ENCODE data around the gene KDM2A.
"Not testable (repeated sequence)": the region's sequence is repeated elsewhere in the genome, so short reads cannot be mapped to it uniquely, and the experiment has no call there.

Gene KDM2A

DNA sequence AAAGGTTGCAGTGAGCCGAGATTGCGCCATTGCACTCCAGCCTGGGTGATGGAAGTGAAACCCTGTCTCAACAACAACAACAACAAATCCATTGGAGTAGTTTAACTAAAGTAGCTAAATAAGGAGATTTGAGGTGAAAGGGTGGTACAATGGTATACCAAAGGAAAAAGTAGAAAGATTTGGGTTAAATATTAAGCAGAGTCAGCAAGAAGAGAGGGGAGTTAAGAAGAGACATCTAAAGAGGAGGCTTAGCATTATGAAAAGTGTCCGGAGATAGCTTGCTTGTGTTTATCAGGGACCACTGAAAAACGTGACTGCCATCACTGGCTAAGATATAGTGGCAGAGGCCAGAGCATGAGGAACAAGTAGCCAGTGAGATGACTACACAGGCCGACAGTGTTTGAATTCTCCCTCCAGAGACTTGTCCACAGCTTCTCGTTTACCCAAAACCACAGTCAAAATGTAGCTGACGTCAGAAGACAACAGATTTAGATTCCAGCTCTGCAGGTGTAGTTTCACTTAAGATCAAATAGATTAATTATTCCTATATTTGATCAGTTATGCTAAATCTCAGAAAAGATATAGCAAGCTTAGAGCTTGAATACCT, 114.6 kb downstream of the KDM2A start:
- Histone ChIP-seq H3K27me3 (replicated peaks) (no peaks in the 10 kb centered on the region), H3K4me3 (ENCODE audit: low read depth, low read length) (no peak overlapping the region), H3K27ac (no peak overlapping the region), H3K36me3 (replicated peaks) (peaks cover 23% of the 10 kb centered on the region)
- in situ Hi-C loops (cut with HindIII; ENCODE audit: low pct_ligation_motif_present, low sequenced_read_pairs) = no loop called here
- TF ChIP-seq CTCF (IDR thresholded peaks at IDR 0.05; ENCODE audit: low read depth, low read length, missing control alignments) = no peak
- DNase-seq = no peak

- peaks cover 14% of the 10 kb centered on the region for H3K36me3 ChIP-seq (replicated peaks)
- in situ Hi-C loops (cut with HindIII; ENCODE audit: low pct_ligation_motif_present, low sequenced_read_pairs) = not testable (repeated sequence)
These were observed 115.5 kb downstream of the KDM2A start for GRCh38 chr11:67234571-67234970.

DNA sequence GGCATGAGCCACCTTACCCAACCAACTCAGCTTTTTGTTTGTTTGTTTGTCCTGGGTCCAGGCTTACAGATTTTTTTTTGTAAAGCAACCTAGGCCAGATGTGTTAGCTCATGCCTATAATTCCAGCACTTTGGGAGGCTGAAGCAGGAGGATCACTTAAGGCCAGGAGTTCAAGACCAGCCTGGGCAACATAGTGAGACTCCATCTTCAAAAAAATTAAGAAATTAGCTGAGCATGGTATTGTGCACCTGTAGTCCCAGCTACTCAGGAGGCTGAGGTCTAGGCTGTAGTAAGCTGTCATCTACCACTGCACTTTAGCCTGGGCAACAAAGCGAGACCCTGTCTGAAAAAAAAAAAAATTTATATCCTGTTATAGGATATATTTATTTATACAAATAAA, 118.5 kb downstream of the KDM2A start:
- Histone ChIP-seq H3K4me3 (ENCODE audit: low read depth, low read length) (no peak overlapping the region), H3K27me3 (replicated peaks) (no peaks in the 10 kb centered on the region), H3K36me3 (replicated peaks) (peaks cover 12% of the 10 kb centered on the region), H3K27ac (no peak overlapping the region)
- DNase-seq = no peak
- in situ Hi-C loops (cut with HindIII; ENCODE audit: low pct_ligation_motif_present, low sequenced_read_pairs) = no loop called here
- no peak for TF ChIP-seq CTCF (IDR thresholded peaks at IDR 0.05; ENCODE audit: low read depth, low read length, missing control alignments)

More at GRCh38 chr11:67234571-67234970, 115.5 kb downstream of the KDM2A start:
- DNase-seq; H3K27ac ChIP-seq; H3K4me3 ChIP-seq (ENCODE audit: low read depth, low read length); H3K27me3 ChIP-seq (replicated peaks): not testable (repeated sequence)

- no peak for TF ChIP-seq CTCF (IDR thresholded peaks at IDR 0.05; ENCODE audit: low read depth, low read length, missing control alignments)
- Histone ChIP-seq H3K27me3 (replicated peaks) (no peaks in the 10 kb centered on the region), H3K36me3 (replicated peaks) (peaks cover 24% of the 10 kb centered on the region), H3K27ac (peak overlapping the region; percentile 96), H3K4me3 (ENCODE audit: low read depth, low read length) (peak overlapping the region; percentile 41)
- no peak for DNase-seq
- in situ Hi-C loops (cut with HindIII; ENCODE audit: low pct_ligation_motif_present, low sequenced_read_pairs) = no loop called here
These were observed 120.1 kb downstream of the KDM2A start for GRCh38 chr11:67238894-67239782.

GRCh38 chr11:67239783-67240575, 120.9 kb downstream of the KDM2A start:
- H3K27ac ChIP-seq = peak overlapping the region; percentile 96
- peak; percentile 98 for DNase-seq
- in situ Hi-C loops (cut with HindIII; ENCODE audit: low pct_ligation_motif_present, low sequenced_read_pairs) = no loop called here
- peaks cover 30% of the 10 kb centered on the region for H3K36me3 ChIP-seq (replicated peaks)
- no peaks in the 10 kb centered on the region for H3K27me3 ChIP-seq (replicated peaks)
- no peak for TF ChIP-seq CTCF (IDR thresholded peaks at IDR 0.05; ENCODE audit: low read depth, low read length, missing control alignments)
- H3K4me3 ChIP-seq (ENCODE audit: low read depth, low read length) = peak overlapping the region; percentile 89
